ENCODE measurements around the gene DOK6. TPM values are rescaled to one million over a fixed set of nuclear protein-coding genes. Genes with fewer than 3 reads are reported as not detected.

The DOK6 gene
- total RNA-seq, 1 donor = 3.6 TPM

- Histone ChIP-seq H2AFZ (ENCODE audit: low read length) (no peak overlapping the region), H3K4me3 (ENCODE audit: insufficient read depth, low read length) (no peak overlapping the region), H3K4me1 (ENCODE audit: insufficient read depth, low read length) (no peaks in the 10 kb centered on the region), H3K9me3 (ENCODE audit: low read depth, low read length) (no peaks in the 10 kb centered on the region), H3K4me2 (ENCODE audit: insufficient read depth, low read length) (no peak overlapping the region), H3K79me2 (ENCODE audit: insufficient read depth, low read length) (no peaks in the 10 kb centered on the region), H3K27me3 (ENCODE audit: insufficient read depth, low read length) (no peaks in the 10 kb centered on the region), H4K20me1 (ENCODE audit: insufficient read depth, low read length) (no peaks in the 10 kb centered on the region), H3K36me3 (ENCODE audit: insufficient read depth, low read length) (no peaks in the 10 kb centered on the region), H3K27ac (ENCODE audit: low read depth, low read length) (no peak overlapping the region)
- no peak for TF ChIP-seq CTCF (IDR thresholded peaks at IDR 0.05; ENCODE audit: extremely low read depth, low read depth, low read length)
- no peak for DNase-seq (ENCODE audit: insufficient read length, low spot score, missing footprints)
These were observed 20.4 kb upstream of the DOK6 start for GRCh38 chr18:69380324-69380723.

- Histone ChIP-seq H4K20me1 (ENCODE audit: insufficient read depth, low read length) (no peaks in the 10 kb centered on the region), H3K9me3 (ENCODE audit: low read depth, low read length) (no peaks in the 10 kb centered on the region), H3K4me3 (ENCODE audit: insufficient read depth, low read length) (no peak overlapping the region), H3K79me2 (ENCODE audit: insufficient read depth, low read length) (no peaks in the 10 kb centered on the region), H3K36me3 (ENCODE audit: insufficient read depth, low read length) (no peaks in the 10 kb centered on the region), H3K27me3 (ENCODE audit: insufficient read depth, low read length) (no peaks in the 10 kb centered on the region), H3K4me1 (ENCODE audit: insufficient read depth, low read length) (no peaks in the 10 kb centered on the region), H2AFZ (ENCODE audit: low read length) (no peak overlapping the region), H3K4me2 (ENCODE audit: insufficient read depth, low read length) (no peak overlapping the region), H3K27ac (ENCODE audit: low read depth, low read length) (no peak overlapping the region)
- TF ChIP-seq CTCF (IDR thresholded peaks at IDR 0.05; ENCODE audit: extremely low read depth, low read depth, low read length) = no peak
- DNase-seq (ENCODE audit: insufficient read length, low spot score, missing footprints) = no peak
These were observed 17.5 kb upstream of the DOK6 start for GRCh38 chr18:69383186-69383585.

GRCh38 chr18:69387186-69387585, 13.5 kb upstream of the DOK6 start:
- Histone ChIP-seq H3K4me3 (ENCODE audit: insufficient read depth, low read length) (no peak overlapping the region), H3K27ac (ENCODE audit: low read depth, low read length) (no peak overlapping the region), H3K79me2 (ENCODE audit: insufficient read depth, low read length) (no peaks in the 10 kb centered on the region), H3K9me3 (ENCODE audit: low read depth, low read length) (no peaks in the 10 kb centered on the region), H4K20me1 (ENCODE audit: insufficient read depth, low read length) (no peaks in the 10 kb centered on the region), H3K27me3 (ENCODE audit: insufficient read depth, low read length) (no peaks in the 10 kb centered on the region), H2AFZ (ENCODE audit: low read length) (no peak overlapping the region), H3K4me1 (ENCODE audit: insufficient read depth, low read length) (no peaks in the 10 kb centered on the region), H3K36me3 (ENCODE audit: insufficient read depth, low read length) (no peaks in the 10 kb centered on the region), H3K4me2 (ENCODE audit: insufficient read depth, low read length) (no peak overlapping the region)
- no peak for TF ChIP-seq CTCF (IDR thresholded peaks at IDR 0.05; ENCODE audit: extremely low read depth, low read depth, low read length)
- no peak for DNase-seq (ENCODE audit: insufficient read length, low spot score, missing footprints)

- DNase-seq (ENCODE audit: insufficient read length, low spot score, missing footprints) = no peak
- Histone ChIP-seq H4K20me1 (ENCODE audit: insufficient read depth, low read length) (no peaks in the 10 kb centered on the region), H3K27me3 (ENCODE audit: insufficient read depth, low read length) (no peaks in the 10 kb centered on the region), H3K4me2 (ENCODE audit: insufficient read depth, low read length) (no peak overlapping the region), H3K4me3 (ENCODE audit: insufficient read depth, low read length) (no peak overlapping the region), H3K4me1 (ENCODE audit: insufficient read depth, low read length) (no peaks in the 10 kb centered on the region), H2AFZ (ENCODE audit: low read length) (no peak overlapping the region), H3K27ac (ENCODE audit: low read depth, low read length) (no peak overlapping the region), H3K79me2 (ENCODE audit: insufficient read depth, low read length) (no peaks in the 10 kb centered on the region), H3K36me3 (ENCODE audit: insufficient read depth, low read length) (no peaks in the 10 kb centered on the region), H3K9me3 (ENCODE audit: low read depth, low read length) (no peaks in the 10 kb centered on the region)
- TF ChIP-seq CTCF (IDR thresholded peaks at IDR 0.05; ENCODE audit: extremely low read depth, low read depth, low read length) = no peak
These were observed 12.5 kb upstream of the DOK6 start for GRCh38 chr18:69388222-69388621.

Measured in osteoblast (primary cell).